SW 1271 (cell line): ENCODE results near the gene PHLPP1.

ENCODE experiments used
- DNase-seq, 2 experiments: peaks; one replicate each; lab custom pipeline; 2025; lab: John Stamatoyannopoulos, UW

PHLPP1 gene

DNA sequence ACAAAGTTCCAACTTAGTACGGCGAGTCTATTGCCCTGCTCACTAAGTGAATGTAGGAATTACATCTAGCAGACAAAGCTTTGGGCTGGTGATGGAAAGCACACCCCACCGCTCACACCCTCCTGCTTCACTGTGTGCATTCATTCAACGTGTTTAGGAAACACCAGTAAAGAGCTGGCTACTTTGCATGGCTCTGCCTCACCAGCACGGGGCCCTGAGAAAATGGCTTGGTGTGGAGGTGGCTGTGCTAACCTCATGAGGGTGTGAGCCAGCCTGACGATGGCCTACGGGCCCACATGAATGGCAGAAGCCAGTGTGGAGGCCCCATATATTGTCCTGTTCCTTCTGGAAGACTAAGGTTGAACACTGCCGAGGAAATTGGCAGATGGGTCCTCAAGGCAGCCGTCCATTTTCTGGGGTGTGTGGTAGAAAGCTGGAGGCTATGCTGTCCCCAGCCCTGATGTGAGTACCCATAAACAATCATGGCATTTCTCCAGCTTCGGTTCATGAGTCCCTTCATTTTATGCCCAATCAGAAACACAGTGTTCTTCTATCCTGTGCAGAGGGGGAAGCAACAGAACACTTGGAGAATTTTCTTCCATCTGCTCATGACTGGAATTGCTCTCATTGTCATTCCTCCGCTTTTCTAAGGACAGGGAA, 269.4 kb downstream of the PHLPP1 start:
- no peak for DNase-seq

GRCh38 chr18:62986490-62986889, 271.1 kb downstream of the PHLPP1 start:
- DNase-seq = no peak

DNA sequence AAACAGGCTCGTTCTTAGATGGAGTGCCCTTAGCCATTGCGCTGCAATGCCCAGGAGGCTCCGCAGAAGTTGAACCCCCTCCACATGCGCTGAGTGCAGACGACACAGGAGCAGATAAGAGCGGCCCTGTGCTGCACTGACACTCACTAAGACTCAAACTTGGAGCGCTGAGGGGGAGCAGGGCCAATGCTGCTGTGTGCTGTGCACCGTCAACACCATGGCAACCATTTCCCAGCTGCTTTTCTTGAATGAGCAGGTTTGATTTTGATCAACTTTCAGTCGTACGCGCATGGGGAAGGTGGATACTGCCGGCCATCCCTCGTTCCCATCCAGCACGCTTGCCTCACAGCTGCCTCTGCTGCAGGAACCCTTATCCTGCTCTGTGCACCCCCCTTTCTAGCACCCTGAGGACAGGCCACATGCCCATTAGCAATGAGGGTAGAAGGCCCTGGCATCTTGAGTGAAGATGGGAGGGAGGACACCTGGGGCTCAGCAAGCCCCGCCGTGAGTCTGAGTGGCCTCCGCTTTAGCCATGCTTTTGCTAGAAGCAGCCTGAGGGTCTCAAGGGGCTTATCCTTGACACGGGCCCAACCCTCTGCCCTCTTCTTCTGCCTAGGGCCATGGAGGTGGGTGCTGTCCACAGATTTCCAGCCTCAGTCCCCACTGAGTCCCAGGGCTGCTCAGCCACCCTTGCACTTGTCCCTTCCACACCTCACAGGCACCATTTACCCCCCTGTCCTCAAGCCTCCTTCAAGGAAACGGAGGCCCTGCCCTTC, 271.9 kb downstream of the PHLPP1 start:
- DNase-seq = no peak

- no peak for DNase-seq
These were observed 272.5 kb downstream of the PHLPP1 start for GRCh38 chr18:62987859-62988258.

- no peak for DNase-seq
These were observed 273.1 kb downstream of the PHLPP1 start for GRCh38 chr18:62988471-62988870.

- DNase-seq = no peak
These were observed 273.9 kb downstream of the PHLPP1 start for GRCh38 chr18:62989195-62989594.

- DNase-seq = no peak
These were observed 275.3 kb downstream of the PHLPP1 start for GRCh38 chr18:62990653-62991052.

GRCh38 chr18:62991389-62991788, 276.0 kb downstream of the PHLPP1 start:
- no peak for DNase-seq

- DNase-seq = no peak
These were observed 276.6 kb downstream of the PHLPP1 start for GRCh38 chr18:62991959-62992358.

GRCh38 chr18:62992877-62993365, 277.6 kb downstream of the PHLPP1 start:
- no peak for DNase-seq

- no peak for DNase-seq
These were observed 281.2 kb downstream of the PHLPP1 start for GRCh38 chr18:62996566-62996965.

GRCh38 chr18:62997076-62997475, 281.7 kb downstream of the PHLPP1 start:
- no peak for DNase-seq

GRCh38 chr18:62998443-62998842, 283.1 kb downstream of the PHLPP1 start:
- DNase-seq = no peak

GRCh38 chr18:62999392-62999791, 284.1 kb downstream of the PHLPP1 start:
- no peak for DNase-seq

DNA sequence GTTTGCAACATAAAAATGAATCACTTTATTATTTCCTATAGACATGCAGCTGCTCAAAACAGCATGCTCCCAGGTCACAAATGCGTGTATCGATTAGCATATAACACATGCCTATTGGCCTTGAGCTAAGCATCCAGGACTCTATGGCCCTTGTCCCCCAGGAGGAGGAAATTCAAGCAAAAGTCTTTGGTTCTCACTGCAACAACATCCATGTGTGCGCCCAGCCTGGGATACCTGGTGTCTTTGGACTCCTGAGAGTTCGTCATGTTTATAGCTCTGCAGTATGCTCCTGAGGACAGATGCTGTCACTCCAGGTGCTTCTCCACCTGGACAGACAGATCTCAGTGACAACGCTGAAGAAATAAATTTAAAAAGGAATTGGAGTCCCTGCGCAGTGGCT, 284.6 kb downstream of the PHLPP1 start:
- no peak for DNase-seq

DNA sequence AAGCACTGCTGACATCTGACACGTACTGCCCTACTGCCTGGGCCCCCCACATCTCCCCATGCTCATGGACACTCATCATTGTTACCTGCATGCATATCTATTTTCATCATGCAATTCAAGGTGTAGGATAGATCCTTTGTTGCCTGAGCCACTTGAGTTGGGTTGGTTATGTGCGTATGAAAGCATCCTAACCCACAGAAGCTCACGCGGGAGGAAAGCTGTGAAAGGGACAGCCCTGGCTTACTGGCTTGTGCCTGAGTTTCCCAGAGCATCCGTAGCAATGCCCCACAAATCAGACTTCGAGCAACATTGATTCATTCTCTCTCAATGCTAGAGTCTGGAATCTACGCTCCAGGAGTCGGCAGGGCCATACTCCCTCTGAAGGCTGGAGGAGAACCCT, 285.5 kb downstream of the PHLPP1 start:
- DNase-seq = no peak

- no peak for DNase-seq
These were observed 286.5 kb downstream of the PHLPP1 start for GRCh38 chr18:63001861-63002260.

GRCh38 chr18:63002305-63002704, 287.0 kb downstream of the PHLPP1 start:
- no peak for DNase-seq

- no peak for DNase-seq
These were observed 287.6 kb downstream of the PHLPP1 start for GRCh38 chr18:63002803-63003445.

DNA sequence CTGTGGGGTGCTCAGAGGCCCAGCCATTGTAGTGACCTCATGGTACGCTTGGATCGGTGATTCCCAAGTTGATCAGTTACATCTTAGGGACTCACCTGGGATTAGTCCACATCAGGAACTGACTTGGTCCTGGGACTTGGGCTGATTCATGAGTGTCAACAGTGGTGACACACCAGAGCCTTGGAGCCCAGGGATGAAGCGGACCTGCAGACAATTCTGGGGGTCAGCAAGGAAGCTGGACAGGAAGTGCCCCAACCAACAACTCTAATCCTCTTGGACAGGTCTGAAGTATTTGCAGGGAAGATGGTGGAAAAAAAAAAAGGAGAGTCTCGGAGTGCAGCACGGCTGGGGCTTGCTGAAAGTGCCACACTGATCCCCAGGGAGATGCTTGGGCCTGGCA, 288.6 kb downstream of the PHLPP1 start:
- no peak for DNase-seq

DNA sequence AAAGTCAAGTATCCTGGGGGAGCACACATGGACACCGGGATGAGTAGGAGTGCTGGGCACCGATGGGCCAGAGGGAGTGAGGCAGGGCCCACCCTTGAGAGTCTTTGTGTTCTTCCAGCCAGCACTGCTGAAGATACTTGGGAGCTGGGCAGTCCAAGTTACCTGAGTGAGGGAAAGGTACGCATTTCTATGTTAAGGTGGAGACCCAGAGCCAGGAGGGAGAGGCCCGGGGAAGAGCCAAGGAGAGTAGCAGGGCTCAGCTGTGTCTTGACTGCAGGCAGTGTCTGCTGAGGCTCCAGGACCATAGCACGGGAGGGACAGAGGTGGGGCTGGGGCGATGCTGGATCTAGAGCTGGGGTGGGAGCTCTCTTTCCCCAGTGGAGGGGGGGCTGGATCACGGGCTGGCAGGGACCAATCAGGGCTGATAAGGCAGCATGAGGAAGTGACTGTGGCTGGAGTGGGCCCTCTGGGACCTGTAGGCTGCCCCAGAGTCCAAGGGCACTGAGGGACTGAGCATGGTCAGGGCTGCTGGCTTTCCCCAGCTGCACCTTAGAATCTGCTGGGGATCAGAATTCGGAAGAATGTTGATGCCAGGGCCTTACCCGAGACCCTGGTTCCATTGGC, 289.2 kb downstream of the PHLPP1 start:
- DNase-seq = no peak

- DNase-seq = no peak
These were observed 290.0 kb downstream of the PHLPP1 start for GRCh38 chr18:63005306-63005705.

GRCh38 chr18:63007231-63007630, 291.9 kb downstream of the PHLPP1 start:
- no peak for DNase-seq
